IMR-90 (cell line): ENCODE results near the gene KAZN. TPM values are rescaled to one million over a fixed set of nuclear protein-coding genes. Genes with fewer than 3 reads are reported as not detected.

Source experiments
- ATAC-seq: fragments of 200-7000 bp; cut with Tn5 transposase; 2 replicates; pipeline ENCODE4 v1.9.1; 2020; ENCODE audit warnings: low read depth, mild to moderate bottlenecking, moderate library complexity
- BruUV-seq: library from RNA; stranded (reverse); fragments of 400-500 nt; replicated peaks from 2 replicates; lab custom pipeline; 2021; lab: Mats Ljungman, UMichigan
- CTCF ChIA-PET: fragments of 300-600 bp; formaldehyde crosslinking; extraction: SDS; loops from one replicate; lab custom pipeline; 2021; ENCODE audit warnings: antibody characterized with exemption; lab: Yijun Ruan, JAX
- POLR2A ChIA-PET: fragments of 300-600 bp; sonication (Branson Sonifier 250); formaldehyde crosslinking; loops from one replicate; lab custom pipeline; 2022; ENCODE audit warnings: antibody characterized with exemption; ENCODE audit not compliant: unreplicated experiment; lab: Charles Lee
- DNase-seq: peaks from one replicate; pipeline ENCODE4 v3.0.0; 2013
- H2AFZ ChIP-seq: replicated peaks from 2 replicates; pipeline ENCODE3; 2013; ENCODE audit warnings: low read length, mild to moderate bottlenecking; ENCODE audit not compliant: poor library complexity
- H2AK5ac ChIP-seq: 2 replicates; pipeline ENCODE4 v1.6.1; 2013; ENCODE audit warnings: low read depth, low read length, inconsistent platforms
- H2AK9ac ChIP-seq: replicated peaks from 2 replicates; pipeline ENCODE3; 2013; ENCODE audit warnings: mild to moderate bottlenecking, low read depth, low read length, moderate library complexity; ENCODE audit not compliant: poor library complexity
- H2BK120ac ChIP-seq: 2 replicates; pipeline ENCODE4 v1.6.1; 2013; ENCODE audit warnings: low read depth, low read length, inconsistent platforms
- H2BK15ac ChIP-seq: 3 replicates; pipeline ENCODE4 v1.6.1; 2013; ENCODE audit warnings: low read depth, low read length, inconsistent platforms
- H2BK20ac ChIP-seq: 2 replicates; pipeline ENCODE4 v1.6.1; 2013; ENCODE audit warnings: low read depth, mild to moderate bottlenecking, inconsistent platforms, low read length, moderate library complexity
- H2BK5ac ChIP-seq: 2 replicates; pipeline ENCODE4 v1.6.1; 2013; ENCODE audit warnings: mild to moderate bottlenecking, low read depth, low read length, inconsistent platforms; ENCODE audit not compliant: poor library complexity, severe bottlenecking
- H3K14ac ChIP-seq: replicated peaks from 2 replicates; pipeline ENCODE4 v1.6.1; 2013; ENCODE audit warnings: low read depth, low read length, inconsistent platforms
- H3K18ac ChIP-seq: 2 replicates; pipeline ENCODE4 v1.6.1; 2013; ENCODE audit warnings: low read depth, low read length, control low read depth
- H3K23ac ChIP-seq: 2 replicates; pipeline ENCODE4 v1.6.1; 2013; ENCODE audit warnings: low read depth, low read length, inconsistent platforms
- H3K27ac ChIP-seq: 2 replicates; pipeline ENCODE4 v1.5.1; 2013; ENCODE audit warnings: mild to moderate bottlenecking, control low read depth, low read length; ENCODE audit not compliant: insufficient read depth
- H3K27me3 ChIP-seq: 2 replicates; pipeline ENCODE4 v1.6.1; 2013; ENCODE audit warnings: low read length; ENCODE audit not compliant: control insufficient read depth, insufficient read depth
- H3K36me3 ChIP-seq: 2 replicates; pipeline ENCODE4 v1.6.1; 2013; ENCODE audit warnings: low read length, mixed read lengths; ENCODE audit not compliant: control insufficient read depth, insufficient read depth
- H3K4ac ChIP-seq: 2 replicates; pipeline ENCODE4 v1.6.1; 2013; ENCODE audit warnings: low read depth, low read length, inconsistent platforms
- H3K4me1 ChIP-seq: 2 replicates; pipeline ENCODE4 v1.6.1; 2013; ENCODE audit warnings: low read length, mixed read lengths; ENCODE audit not compliant: control insufficient read depth, insufficient read depth
- H3K4me2 ChIP-seq: 2 replicates; pipeline ENCODE4 v1.6.1; 2013; ENCODE audit warnings: low read depth, mild to moderate bottlenecking, control low read depth, low read length, moderate library complexity
- H3K4me3 ChIP-seq: 2 replicates; pipeline ENCODE4 v1.5.1; 2013; ENCODE audit warnings: low read depth, mild to moderate bottlenecking, control low read depth, low read length, moderate library complexity; ENCODE audit not compliant: insufficient read depth
- H3K56ac ChIP-seq: 2 replicates; pipeline ENCODE4 v1.6.1; 2013; ENCODE audit warnings: low read length, inconsistent platforms; ENCODE audit not compliant: insufficient read depth; ENCODE audit errors: extremely low read depth
- H3K79me1 ChIP-seq, 2 experiments: 2 replicates each; pipeline ENCODE4 v1.6.1; 2013; ENCODE audit warnings: low read length in 2 of 2, inconsistent platforms in 1 of 2, low read depth in 1 of 2
- H3K9ac ChIP-seq: 2 replicates; pipeline ENCODE4 v1.6.1; 2013; ENCODE audit warnings: low read depth, low read length, control low read depth
- H3K9me1 ChIP-seq: 2 replicates; pipeline ENCODE4 v1.6.1; 2013; ENCODE audit warnings: low read length, inconsistent platforms; ENCODE audit not compliant: insufficient read depth
- H3K9me3 ChIP-seq: 2 replicates; pipeline ENCODE4 v1.6.1; 2013; ENCODE audit warnings: low read length; ENCODE audit not compliant: control insufficient read depth, insufficient read depth
- H4K20me1 ChIP-seq: 2 replicates; pipeline ENCODE4 v1.6.1; 2013; ENCODE audit warnings: low read length, inconsistent platforms; ENCODE audit not compliant: insufficient read depth
- H4K5ac ChIP-seq: 2 replicates; pipeline ENCODE4 v1.6.1; 2013; ENCODE audit warnings: mild to moderate bottlenecking, low read depth, low read length, control low read depth
- H4K8ac ChIP-seq, 2 experiments: 2 replicates each; pipeline ENCODE4 v1.6.1; 2013; ENCODE audit warnings: low read depth in 2 of 2, low read length in 2 of 2, control low read depth in 1 of 2, inconsistent platforms in 1 of 2
- H4K91ac ChIP-seq: 2 replicates; pipeline ENCODE4 v1.6.1; 2013; ENCODE audit warnings: low read depth, low read length, inconsistent platforms; ENCODE audit not compliant: insufficient read depth
- BHLHE40 ChIP-seq: fragments of 150-350 bp; IDR thresholded peaks from 2 replicates; pipeline ENCODE4 v1.6.1; 2016; ENCODE audit warnings: mild to moderate bottlenecking, low read depth, low read length
- CEBPB ChIP-seq: IDR thresholded peaks from 2 replicates; pipeline ENCODE4 v1.6.1; 2012; ENCODE audit warnings: low read depth, low read length, improper control_type of control experiment
- CHD1 ChIP-seq: IDR thresholded peaks from 2 replicates; pipeline ENCODE4 v1.6.1; 2012; ENCODE audit warnings: low read depth, low read length, improper control_type of control experiment
- CTCF ChIP-seq: conservative IDR thresholded peaks from 2 replicates; pipeline ENCODE4 v1.5.1; 2012; ENCODE audit warnings: mild to moderate bottlenecking, low read depth, low read length, improper control_type of control experiment
- ELK1 ChIP-seq: fragments of 150-350 bp; IDR thresholded peaks from 2 replicates; pipeline ENCODE4 v1.6.1; 2016; ENCODE audit warnings: low read depth, mild to moderate bottlenecking, low read length, moderate library complexity, borderline replicate concordance
- FOS ChIP-seq: fragments of 150-350 bp; IDR thresholded peaks from 2 replicates; pipeline ENCODE4 v1.6.1; 2016; ENCODE audit warnings: low read depth, low read length
- MAFK ChIP-seq: IDR thresholded peaks from 2 replicates; pipeline ENCODE4 v1.6.1; 2012; ENCODE audit warnings: low read depth, low read length, improper control_type of control experiment
- MAZ ChIP-seq: IDR thresholded peaks from 2 replicates; pipeline ENCODE4 v1.6.1; 2012; ENCODE audit warnings: low read depth, mild to moderate bottlenecking, low read length, improper control_type of control experiment, moderate library complexity, borderline replicate concordance
- MXI1 ChIP-seq: IDR thresholded peaks from 2 replicates; pipeline ENCODE4 v1.6.1; 2012; ENCODE audit warnings: low read depth, mild to moderate bottlenecking, low read length, moderate library complexity, borderline replicate concordance
- NFE2L2 ChIP-seq: fragments of 150-350 bp; IDR thresholded peaks from 2 replicates; pipeline ENCODE4 v1.6.1; 2016; ENCODE audit warnings: low read depth, mild to moderate bottlenecking, low read length
- POLR2A ChIP-seq: IDR thresholded peaks from 2 replicates; pipeline ENCODE4 v1.6.1; 2012; ENCODE audit warnings: mild to moderate bottlenecking, low read depth, low read length
- RAD21 ChIP-seq: IDR thresholded peaks from 2 replicates; pipeline ENCODE4 v1.6.1; 2012; ENCODE audit warnings: low read length, improper control_type of control experiment
- RCOR1 ChIP-seq: IDR thresholded peaks from 2 replicates; pipeline ENCODE4 v1.6.1; 2012; ENCODE audit warnings: mild to moderate bottlenecking, low read length, improper control_type of control experiment; ENCODE audit not compliant: insufficient replicate concordance
- RFX5 ChIP-seq: IDR thresholded peaks from 2 replicates; pipeline ENCODE4 v1.8.0; 2012; ENCODE audit warnings: low read depth, mild to moderate bottlenecking, low read length, moderate library complexity
- SMC3 ChIP-seq: fragments of 150-350 bp; IDR thresholded peaks from 2 replicates; pipeline ENCODE4 v1.6.1; 2016; ENCODE audit warnings: low read depth, mild to moderate bottlenecking, antibody characterized with exemption, low read length, moderate library complexity
- USF2 ChIP-seq: fragments of 150-350 bp; IDR thresholded peaks from 2 replicates; pipeline ENCODE4 v1.6.1; 2017; ENCODE audit warnings: mild to moderate bottlenecking, antibody characterized with exemption, low read length, low read depth
- WGBS, 2 experiments: methylation state at CpG; one replicate each; pipeline versions ENCODE4 v1.1.5 to v1.1.7; 2013; ENCODE audit warnings: missing lambda C conversion rate in 2 of 2; ENCODE audit not compliant: insufficient read length in 1 of 2; ENCODE audit errors: extremely low coverage in 2 of 2; 5-methylcytosine and 5-hydroxymethylcytosine counted together
- dilution Hi-C: fragments of 300-500 bp; cut with HindIII; formaldehyde crosslinking; loops from one replicate; pipeline ENCODE4 v1.14.3; 2018; ENCODE audit warnings: low sequenced_read_pairs; ENCODE audit not compliant: unreplicated experiment
- in situ Hi-C: fragments of 300-500 bp; cut with MboI; formaldehyde crosslinking; loops from 3 replicates; pipeline ENCODE4 v1.14.3; 2019; ENCODE audit warnings: low sequenced_read_pairs, inconsistent platforms, mixed read lengths
- intact Hi-C: fragments of 100-400 bp; cut with micrococcal nuclease; formaldehyde crosslinking; loops from 2 replicates; pipeline ENCODE4 v1.10.0; 2022
- polyA plus RNA-seq, 3 experiments: library from polyadenylated mRNA; depleted of rRNA; stranded (reverse); fragments of >200 nt; gene quantifications; 2 replicates each; pipeline ENCODE4 v1.2.3, GENCODE V29; 2012; ENCODE audit warnings: low replicate concordance in 1 of 3
- total RNA-seq: library from RNA; depleted of rRNA; stranded (reverse); fragments of >200 nt; gene quantifications from 2 replicates; pipeline ENCODE4 v1.2.3, GENCODE V29; 2012

KAZN gene
- total and polyA plus RNA-seq, 2 of the 4 experiments (the other 2 are of a cell fraction), result 5.2 to 10.5 TPM

- Histone ChIP-seq H4K91ac (no peak overlapping the region), H3K36me3 (no peaks in the 10 kb centered on the region), H3K4me1 (no peaks in the 10 kb centered on the region), H3K9me1 (no peaks in the 10 kb centered on the region), H3K79me1 (no peaks in the 10 kb centered on the region), H3K4ac (no peak overlapping the region), H2AK9ac (no peak overlapping the region), H4K8ac (no peak overlapping the region), H3K23ac (no peak overlapping the region), H2BK15ac (no peak overlapping the region), H2BK20ac (no peak overlapping the region), H2AK5ac (no peak overlapping the region), H2AFZ (no peak overlapping the region), H3K18ac (no peak overlapping the region), H3K14ac (no peak overlapping the region), H4K20me1 (no peaks in the 10 kb centered on the region), H3K4me3 (no peak overlapping the region), H3K27me3 (peaks cover 24% of the 10 kb centered on the region), H2BK5ac (no peak overlapping the region), H3K56ac (no peak overlapping the region), H3K27ac (no peak overlapping the region), H3K9me3 (no peaks in the 10 kb centered on the region), H4K5ac (no peak overlapping the region), H3K4me2 (no peak overlapping the region), H3K9ac (no peak overlapping the region), H2BK120ac (no peak overlapping the region)
- DNase-seq (no peak), ATAC-seq (no peak)
- in situ Hi-C loops (no loop called here), intact Hi-C loops (no loop called here), dilution Hi-C loops (no loop called here)
- TF ChIP-seq RCOR1 (no peak), MAZ (no peak), CEBPB (no peak), CTCF (no peak), RFX5 (no peak), POLR2A (no peak), ELK1 (no peak), USF2 (no peak), RAD21 (no peak), SMC3 (no peak), BHLHE40 (no peak), MXI1 (no peak), CHD1 (no peak), MAFK (no peak), FOS (no peak), NFE2L2 (no peak)
- CTCF ChIA-PET, result no interaction called here
- 63% methylated on average over 2 of the region's 13 CpGs; no CpG with 5 or more reads in 1 of the 2 experiments for WGBS, 2 experiments
- no TSS peak for BruUV-seq
- POLR2A ChIA-PET, result no interaction called here
Observed at GRCh38 chr1:14862114-14862771, 263.8 kb downstream of the KAZN start.
